GM21367 (cell line): Measurements from ENCODE around the gene WDFY4.

Source experiments
- ATAC-seq: cut with Tn5 transposase; IDR thresholded peaks from one replicate; pipeline ENCODE4 v1.9.1; 2021; ENCODE audit not compliant: unreplicated experiment

The WDFY4 gene

GRCh38 chr10:48900371-48900801 is 215.7 kb downstream of the WDFY4 start:
- no peak for ATAC-seq

DNA sequence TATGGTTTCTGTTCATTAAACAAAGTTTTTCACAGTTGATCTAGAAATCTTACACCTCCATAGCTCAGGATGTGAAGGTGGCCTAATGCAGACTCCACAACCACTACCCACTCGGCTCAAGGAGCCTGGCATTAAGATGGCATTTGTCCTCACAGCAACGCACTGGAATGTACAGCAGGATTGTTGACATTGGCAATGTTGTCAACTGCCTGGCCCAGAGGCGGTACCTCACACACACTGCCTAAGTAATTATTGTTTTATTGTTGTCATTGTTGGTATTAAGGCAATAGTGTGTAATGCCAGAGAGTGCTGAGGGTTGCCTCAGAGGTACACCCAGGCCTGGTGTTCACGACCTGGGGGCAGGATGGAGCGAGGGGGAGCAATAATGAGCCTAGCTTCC is 216.6 kb downstream of the WDFY4 start:
- no peak for ATAC-seq

- no peak for ATAC-seq
Measured at GRCh38 chr10:48902096-48902495, 217.4 kb downstream of the WDFY4 start.

DNA sequence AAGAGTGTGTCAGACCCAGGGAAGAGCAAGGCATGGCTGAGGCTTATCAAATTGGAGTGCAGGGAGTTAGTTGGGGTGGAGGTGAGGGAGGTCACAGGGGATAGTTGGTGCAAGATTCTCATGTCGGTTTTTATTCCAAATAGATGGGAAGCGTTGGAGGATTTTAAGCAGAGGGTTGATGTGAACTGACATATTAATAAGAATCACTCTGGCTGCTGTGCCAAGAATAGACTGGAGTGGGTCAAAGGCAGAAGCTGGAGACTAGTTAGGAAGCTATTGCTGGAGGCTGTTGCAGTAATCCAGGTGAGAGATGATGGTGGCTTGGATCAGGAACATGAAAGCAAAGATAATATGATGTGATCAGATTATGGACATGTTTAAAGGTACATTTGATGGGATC is 218.5 kb downstream of the WDFY4 start:
- ATAC-seq, result no peak

GRCh38 chr10:48904861-48905260 is 220.2 kb downstream of the WDFY4 start:
- no peak for ATAC-seq

- ATAC-seq, result no peak
Measured at GRCh38 chr10:48905311-48905710, 220.6 kb downstream of the WDFY4 start.

- no peak for ATAC-seq
Measured at GRCh38 chr10:48906841-48907240, 222.2 kb downstream of the WDFY4 start.

DNA sequence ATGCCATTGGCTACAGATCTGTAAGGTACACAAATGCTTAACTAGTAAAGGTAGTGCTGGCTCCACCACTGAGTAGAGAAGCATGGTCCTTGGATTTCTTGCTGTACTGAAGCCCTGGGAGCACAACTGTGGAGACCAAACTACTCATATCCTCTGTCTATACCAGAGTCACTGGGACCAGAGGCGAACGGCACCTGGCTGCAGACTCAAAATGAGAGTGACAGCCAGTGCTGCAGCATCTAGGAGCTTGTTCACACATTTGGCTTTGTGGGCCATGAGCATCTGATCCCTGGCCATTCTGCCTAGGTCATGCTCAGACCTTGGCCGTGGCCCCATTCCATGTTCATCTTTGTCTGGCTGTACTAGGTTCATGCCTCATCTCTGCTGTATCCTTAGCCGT is 223.1 kb downstream of the WDFY4 start:
- ATAC-seq, result no peak

DNA sequence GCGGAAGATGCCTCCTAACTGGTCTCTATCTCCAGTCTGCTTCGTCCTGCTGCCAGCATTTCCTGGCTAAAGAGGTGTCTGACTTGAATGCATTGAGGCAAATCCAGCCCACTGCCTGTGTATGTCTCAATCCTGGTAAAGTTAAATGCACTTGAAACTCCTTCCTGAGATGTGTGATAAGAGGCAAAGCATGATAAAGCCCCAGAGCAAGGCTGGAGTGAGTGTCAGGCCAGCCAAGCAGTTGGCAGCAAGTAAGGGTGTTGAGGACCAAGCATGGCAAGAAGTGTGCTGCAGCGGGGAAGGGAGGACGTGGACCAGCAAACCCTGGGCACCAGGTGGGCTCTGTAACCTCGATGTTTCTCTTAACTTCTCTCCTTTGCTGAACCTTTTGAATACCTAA is 225.9 kb downstream of the WDFY4 start:
- ATAC-seq, result no peak

GRCh38 chr10:48913674-48914073 is 229.0 kb downstream of the WDFY4 start:
- no peak for ATAC-seq

DNA sequence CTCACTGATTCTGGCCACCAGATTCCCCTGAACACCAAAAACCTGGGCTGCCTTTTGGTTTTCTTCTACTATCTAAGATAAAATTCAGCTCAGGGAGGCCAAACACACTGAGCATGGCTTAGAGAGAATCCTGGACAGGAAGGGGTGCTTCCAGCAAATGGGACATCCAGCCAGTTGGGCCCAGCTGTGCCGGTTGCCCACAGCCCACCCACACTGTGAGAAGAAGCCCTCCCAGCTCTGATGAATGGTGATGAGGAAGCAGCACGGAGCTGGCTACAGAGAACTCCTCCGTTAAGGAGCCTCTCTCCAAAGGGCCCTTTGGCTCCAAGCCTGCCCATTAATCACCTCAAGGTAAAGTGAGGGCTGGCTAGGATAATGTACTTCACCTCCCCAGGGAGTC is 239.1 kb downstream of the WDFY4 start:
- no peak for ATAC-seq

GRCh38 chr10:48924988-48925387 is 240.3 kb downstream of the WDFY4 start:
- no peak for ATAC-seq

DNA sequence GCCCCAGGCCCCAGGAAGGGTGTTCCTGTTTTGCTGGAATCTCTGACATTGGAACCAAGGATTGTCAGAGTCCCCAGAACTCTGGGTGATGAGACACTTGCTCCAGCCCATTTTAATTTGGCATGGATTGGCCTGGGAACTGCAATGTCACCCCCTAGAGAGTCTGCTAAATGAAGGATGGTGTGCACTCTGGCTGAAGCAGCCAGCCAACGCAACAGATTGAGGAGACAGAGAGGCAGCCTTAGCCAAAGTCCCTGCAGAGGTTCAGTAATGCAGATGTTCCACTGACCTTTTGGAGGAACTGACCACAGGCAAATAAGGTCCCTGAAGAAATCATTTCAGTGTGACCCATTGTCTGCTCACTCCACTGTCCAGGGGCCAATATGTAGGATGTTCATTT is 241.6 kb downstream of the WDFY4 start:
- no peak for ATAC-seq

DNA sequence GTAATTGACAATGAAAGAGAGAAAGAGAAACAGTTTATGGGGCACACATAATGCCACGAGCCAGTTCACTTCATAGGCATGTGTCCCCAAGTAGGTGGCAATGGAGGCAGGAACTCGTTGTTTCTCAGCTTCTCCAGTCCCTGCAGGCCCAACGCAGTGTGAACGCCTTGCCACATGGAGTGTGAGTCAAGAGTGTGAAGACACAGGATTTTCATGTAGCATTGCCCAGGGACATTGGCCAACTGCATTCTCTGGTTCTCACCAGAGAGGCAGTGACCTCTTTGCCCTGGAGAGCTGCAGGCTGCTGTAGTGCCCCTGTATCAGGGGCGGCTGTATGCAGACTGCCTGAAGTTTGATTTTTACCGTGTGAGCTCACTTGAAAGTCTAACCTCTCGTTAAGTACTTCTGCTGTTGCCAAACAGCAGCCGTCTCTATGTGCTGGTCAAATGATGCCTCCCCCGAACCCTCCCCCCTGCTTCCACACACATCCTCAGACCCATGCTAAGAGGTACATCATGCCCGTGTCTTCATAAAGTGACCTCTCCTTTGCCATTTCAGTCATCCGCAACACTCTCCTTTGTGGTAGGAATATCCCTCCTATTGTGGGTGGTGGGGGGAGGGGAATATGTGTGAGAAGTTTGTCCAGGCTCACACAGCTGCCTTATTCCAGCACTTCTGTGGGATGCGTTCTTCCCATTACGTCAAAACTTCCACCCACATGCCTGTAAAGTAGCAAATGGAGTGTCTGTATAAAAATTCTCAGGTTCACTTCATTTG is 242.3 kb downstream of the WDFY4 start:
- no peak for ATAC-seq

GRCh38 chr10:48929413-48929990 is 244.8 kb downstream of the WDFY4 start:
- ATAC-seq, result no peak

DNA sequence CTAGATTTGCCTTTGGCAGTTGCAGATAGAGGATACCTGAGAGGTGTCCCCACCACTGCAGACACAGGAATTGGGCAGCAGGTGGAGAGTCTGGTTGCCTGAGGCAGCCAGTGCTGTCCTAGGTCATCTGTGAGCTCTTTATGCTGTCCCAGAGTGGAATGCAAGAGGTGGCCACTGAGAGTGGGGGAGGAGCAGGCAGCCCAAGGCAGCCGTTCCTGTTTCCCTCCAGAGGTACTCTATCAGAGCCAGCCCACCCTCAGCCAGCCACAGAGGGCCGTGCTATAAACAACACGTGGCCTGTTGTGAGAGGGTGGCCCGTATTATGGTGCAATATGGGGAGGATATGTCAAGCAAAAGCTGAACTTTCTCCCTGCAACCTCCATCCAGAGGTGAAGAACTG is 246.5 kb downstream of the WDFY4 start:
- ATAC-seq, result no peak

GRCh38 chr10:48932831-48933664 is 248.4 kb downstream of the WDFY4 start:
- ATAC-seq, result no peak

DNA sequence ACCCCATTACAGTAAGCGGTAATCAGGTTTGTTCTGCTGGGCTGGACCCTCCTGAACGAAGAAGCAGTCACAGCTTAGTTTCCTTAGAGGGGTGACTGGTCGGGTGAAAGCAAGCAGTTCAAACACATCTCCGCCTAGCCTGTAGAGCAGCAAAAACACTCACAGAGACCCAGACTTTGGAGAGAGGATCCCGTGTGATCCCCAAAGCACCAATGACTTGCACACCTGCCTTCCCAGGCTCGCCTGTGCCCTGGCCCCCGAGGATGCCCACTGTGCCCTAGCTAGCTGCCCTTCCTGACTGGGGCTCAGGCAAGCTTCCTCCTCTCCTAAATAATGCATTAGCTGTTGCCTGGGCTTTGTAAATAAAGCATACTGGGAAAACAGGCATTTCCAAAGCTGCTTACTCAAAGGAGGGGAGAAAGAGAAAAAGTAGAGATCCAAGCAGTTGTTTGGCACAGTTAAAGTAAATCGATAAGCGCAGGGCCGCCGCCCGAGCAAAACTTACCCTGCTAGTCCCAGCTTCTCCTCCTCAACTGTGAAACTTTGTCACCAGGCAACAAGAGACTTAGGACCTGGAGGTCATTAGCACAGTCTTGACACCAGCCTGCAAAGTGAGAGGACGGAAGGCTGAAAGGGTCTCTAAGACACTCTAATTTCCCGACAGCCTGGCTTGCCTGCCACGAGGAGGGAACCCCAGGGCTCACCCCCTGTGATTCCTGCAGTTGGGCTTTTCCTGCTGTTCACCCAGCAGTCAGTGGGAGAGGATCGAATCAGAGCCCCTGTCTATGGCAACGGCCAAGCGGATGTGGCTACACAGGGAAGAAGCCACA is 250.2 kb downstream of the WDFY4 start:
- no peak for ATAC-seq

GRCh38 chr10:48935577-48935976 is 250.9 kb downstream of the WDFY4 start:
- no peak for ATAC-seq

- no peak for ATAC-seq
Measured at GRCh38 chr10:48937796-48938195, 253.1 kb downstream of the WDFY4 start.

GRCh38 chr10:48938281-48938680 is 253.6 kb downstream of the WDFY4 start:
- no peak for ATAC-seq
